RWPE2 (cell line): ENCODE measurements around the gene COL12A1.

Experiments
- ATAC-seq: fragments of 200-7000 bp; cut with Tn5 transposase; 3 replicates; pipeline ENCODE4 v1.9.1; 2021; ENCODE audit warnings: low read depth
- DNase-seq: peaks from one replicate; pipeline ENCODE4 v3.0.0-alpha.2; 2020; ENCODE audit warnings: low spot score
- H3K27ac ChIP-seq: fragments of 450-650 bp; 2 replicates; pipeline ENCODE4 v1.5.1; 2017; ENCODE audit warnings: mild to moderate bottlenecking; ENCODE audit not compliant: poor library complexity, severe bottlenecking
- H3K27me3 ChIP-seq: fragments of 250-450 bp; sonication (Bioruptor Pico); 2 replicates; pipeline ENCODE4 v1.5.1; 2021; ENCODE audit warnings: mild to moderate bottlenecking, moderate library complexity; ENCODE audit not compliant: insufficient read depth, poor library complexity, severe bottlenecking
- H3K36me3 ChIP-seq: fragments of 250-450 bp; sonication (Bioruptor Pico); 2 replicates; pipeline ENCODE4 v1.5.1; 2020; ENCODE audit warnings: low read depth, mild to moderate bottlenecking, moderate library complexity
- H3K4me1 ChIP-seq: fragments of 250-450 bp; sonication (Bioruptor Pico); 2 replicates; pipeline ENCODE4 v1.5.1; 2021; ENCODE audit warnings: mild to moderate bottlenecking, moderate library complexity; ENCODE audit not compliant: insufficient read depth, poor library complexity, severe bottlenecking
- H3K4me3 ChIP-seq: fragments of 250-450 bp; sonication (Bioruptor Pico); 2 replicates; pipeline ENCODE4 v1.5.1; 2021; ENCODE audit warnings: mild to moderate bottlenecking, moderate library complexity; ENCODE audit not compliant: severe bottlenecking
- H3K9me3 ChIP-seq: fragments of 250-450 bp; sonication (Bioruptor Pico); 2 replicates; pipeline ENCODE4 v1.5.1; 2021; ENCODE audit warnings: mild to moderate bottlenecking, moderate library complexity; ENCODE audit not compliant: severe bottlenecking
- TF ChIP-seq, protein P1 (sequence below): fragments of 450-650 bp; IDR thresholded peaks from one replicate; pipeline ENCODE4 v1.5.1; 2017; ENCODE audit warnings: mild to moderate bottlenecking, moderate library complexity; ENCODE audit not compliant: poor library complexity, severe bottlenecking

COL12A1 gene

DNA sequence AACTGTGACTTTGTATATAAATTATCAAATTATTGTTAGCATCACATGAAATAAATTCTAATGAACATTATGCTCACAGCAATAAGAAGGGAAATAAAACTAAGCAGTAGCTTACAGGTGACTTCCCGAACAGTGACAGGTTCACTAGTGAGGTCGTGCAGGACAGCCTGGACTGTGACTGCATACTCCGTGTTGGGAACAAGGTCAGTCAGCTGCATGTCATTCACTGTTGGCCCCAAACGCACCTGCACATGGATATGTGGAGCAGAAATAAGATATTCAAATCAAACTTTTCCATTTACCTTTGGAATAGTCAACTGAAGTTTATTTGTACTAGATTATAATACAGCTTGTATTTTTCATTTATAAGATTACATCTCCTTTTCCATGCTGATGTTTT is 60.6 kb downstream of the COL12A1 start:
- DNase-seq (no peak), ATAC-seq (no peak)
- no peak overlapping the region for H3K27ac ChIP-seq
- H3K9me3 ChIP-seq, result no peaks in the 10 kb centered on the region
- no peaks in the 10 kb centered on the region for H3K4me1 ChIP-seq
- TF ChIP-seq, protein P1, sequence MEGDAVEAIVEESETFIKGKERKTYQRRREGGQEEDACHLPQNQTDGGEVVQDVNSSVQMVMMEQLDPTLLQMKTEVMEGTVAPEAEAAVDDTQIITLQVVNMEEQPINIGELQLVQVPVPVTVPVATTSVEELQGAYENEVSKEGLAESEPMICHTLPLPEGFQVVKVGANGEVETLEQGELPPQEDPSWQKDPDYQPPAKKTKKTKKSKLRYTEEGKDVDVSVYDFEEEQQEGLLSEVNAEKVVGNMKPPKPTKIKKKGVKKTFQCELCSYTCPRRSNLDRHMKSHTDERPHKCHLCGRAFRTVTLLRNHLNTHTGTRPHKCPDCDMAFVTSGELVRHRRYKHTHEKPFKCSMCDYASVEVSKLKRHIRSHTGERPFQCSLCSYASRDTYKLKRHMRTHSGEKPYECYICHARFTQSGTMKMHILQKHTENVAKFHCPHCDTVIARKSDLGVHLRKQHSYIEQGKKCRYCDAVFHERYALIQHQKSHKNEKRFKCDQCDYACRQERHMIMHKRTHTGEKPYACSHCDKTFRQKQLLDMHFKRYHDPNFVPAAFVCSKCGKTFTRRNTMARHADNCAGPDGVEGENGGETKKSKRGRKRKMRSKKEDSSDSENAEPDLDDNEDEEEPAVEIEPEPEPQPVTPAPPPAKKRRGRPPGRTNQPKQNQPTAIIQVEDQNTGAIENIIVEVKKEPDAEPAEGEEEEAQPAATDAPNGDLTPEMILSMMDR, result no peak
- no peaks in the 10 kb centered on the region for H3K27me3 ChIP-seq
- peaks cover 59% of the 10 kb centered on the region for H3K36me3 ChIP-seq
- H3K4me3 ChIP-seq, result no peak overlapping the region

GRCh38 chr6:75144386-75144785 is 61.5 kb downstream of the COL12A1 start:
- no peaks in the 10 kb centered on the region for H3K27me3 ChIP-seq
- no peaks in the 10 kb centered on the region for H3K9me3 ChIP-seq
- no peak for DNase-seq
- H3K4me1 ChIP-seq, result no peaks in the 10 kb centered on the region
- H3K4me3 ChIP-seq, result no peak overlapping the region
- no peak for ATAC-seq
- no peak overlapping the region for H3K27ac ChIP-seq
- TF ChIP-seq, protein P1, result no peak
- H3K36me3 ChIP-seq, result peaks cover 61% of the 10 kb centered on the region

- TF ChIP-seq, protein P1, result no peak
- ATAC-seq, result no peak
- no peak for DNase-seq
These were observed 62.7 kb downstream of the COL12A1 start for GRCh38 chr6:75143191-75143590.

GRCh38 chr6:75142721-75143120 is 63.1 kb downstream of the COL12A1 start:
- no peaks in the 10 kb centered on the region for H3K4me1 ChIP-seq
- H3K4me3 ChIP-seq, result no peak overlapping the region
- no peaks in the 10 kb centered on the region for H3K27me3 ChIP-seq
- no peak overlapping the region for H3K27ac ChIP-seq
- H3K36me3 ChIP-seq, result peaks cover 65% of the 10 kb centered on the region
- H3K9me3 ChIP-seq, result no peaks in the 10 kb centered on the region
- TF ChIP-seq, protein P1, result no peak
- DNase-seq (no peak), ATAC-seq (no peak)

More at GRCh38 chr6:75143191-75143590, 62.7 kb downstream of the COL12A1 start:
- no peaks in the 10 kb centered on the region for H3K27me3 ChIP-seq
- no peak overlapping the region for H3K27ac ChIP-seq
- no peaks in the 10 kb centered on the region for H3K4me1 ChIP-seq
- H3K4me3 ChIP-seq, result no peak overlapping the region
- peaks cover 66% of the 10 kb centered on the region for H3K36me3 ChIP-seq
- no peaks in the 10 kb centered on the region for H3K9me3 ChIP-seq

- ATAC-seq, result no peak
- Histone ChIP-seq H3K4me3 (no peak overlapping the region), H3K27me3 (no peaks in the 10 kb centered on the region), H3K27ac (no peak overlapping the region), H3K9me3 (no peaks in the 10 kb centered on the region), H3K4me1 (no peaks in the 10 kb centered on the region), H3K36me3 (peaks cover 84% of the 10 kb centered on the region)
- TF ChIP-seq, protein P1, result no peak
- no peak for DNase-seq
These were observed 70.0 kb downstream of the COL12A1 start for GRCh38 chr6:75135876-75136275.
